Brain pericyte (primary cell): ENCODE results near the gene SCARF1.

ENCODE experiments used
- DNase-seq: peaks from one replicate; pipeline ENCODE4 v3.0.0-alpha.2; 2012; ENCODE audit warnings: low read depth, low spot score

SCARF1 gene

GRCh38 chr17:1648963-1649843 lies 3.7 kb upstream of the SCARF1 start:
- DNase-seq, result peak; percentile 86

DNA sequence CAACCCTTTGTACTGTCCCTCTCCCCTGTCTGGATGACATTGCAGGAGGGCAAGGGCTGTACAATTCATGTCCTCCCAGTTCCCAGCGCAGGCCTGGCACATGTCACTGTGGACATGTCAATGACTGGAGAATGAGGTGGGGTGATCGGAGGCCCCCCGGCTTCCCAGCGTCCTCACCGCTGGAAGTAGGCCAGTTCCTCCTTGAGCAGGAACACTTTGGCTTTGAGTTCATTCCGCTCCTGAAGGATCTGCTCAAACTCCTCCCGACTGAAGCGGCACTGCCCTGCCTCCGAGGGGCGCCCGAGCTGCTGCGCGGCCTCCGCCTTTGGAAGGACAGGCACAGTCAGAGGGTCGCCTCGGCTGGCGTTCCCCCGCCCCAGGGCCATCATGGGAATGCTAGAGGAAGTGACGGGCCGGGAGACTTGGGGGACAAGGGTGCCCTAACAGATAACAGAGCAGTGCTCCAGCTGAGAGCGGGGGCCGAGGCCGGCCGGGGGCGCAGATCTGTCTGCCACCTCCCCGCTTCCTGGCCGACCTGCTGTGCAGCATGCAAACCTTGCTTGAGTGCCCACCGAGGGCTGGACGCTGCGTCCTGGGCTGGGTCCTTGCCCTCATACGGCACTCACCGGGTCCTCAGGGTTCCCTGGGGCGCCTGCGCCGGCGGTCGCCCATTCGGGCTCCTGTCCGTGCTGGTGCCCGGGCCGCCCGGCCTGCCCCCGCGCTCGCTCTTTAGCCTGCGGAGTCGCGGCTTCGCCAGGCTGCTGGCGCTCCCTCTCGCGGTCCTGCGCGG lies 2.8 kb upstream of the SCARF1 start:
- no peak for DNase-seq

GRCh38 chr17:1647802-1648171 lies 2.3 kb upstream of the SCARF1 start:
- DNase-seq, result no peak

DNA sequence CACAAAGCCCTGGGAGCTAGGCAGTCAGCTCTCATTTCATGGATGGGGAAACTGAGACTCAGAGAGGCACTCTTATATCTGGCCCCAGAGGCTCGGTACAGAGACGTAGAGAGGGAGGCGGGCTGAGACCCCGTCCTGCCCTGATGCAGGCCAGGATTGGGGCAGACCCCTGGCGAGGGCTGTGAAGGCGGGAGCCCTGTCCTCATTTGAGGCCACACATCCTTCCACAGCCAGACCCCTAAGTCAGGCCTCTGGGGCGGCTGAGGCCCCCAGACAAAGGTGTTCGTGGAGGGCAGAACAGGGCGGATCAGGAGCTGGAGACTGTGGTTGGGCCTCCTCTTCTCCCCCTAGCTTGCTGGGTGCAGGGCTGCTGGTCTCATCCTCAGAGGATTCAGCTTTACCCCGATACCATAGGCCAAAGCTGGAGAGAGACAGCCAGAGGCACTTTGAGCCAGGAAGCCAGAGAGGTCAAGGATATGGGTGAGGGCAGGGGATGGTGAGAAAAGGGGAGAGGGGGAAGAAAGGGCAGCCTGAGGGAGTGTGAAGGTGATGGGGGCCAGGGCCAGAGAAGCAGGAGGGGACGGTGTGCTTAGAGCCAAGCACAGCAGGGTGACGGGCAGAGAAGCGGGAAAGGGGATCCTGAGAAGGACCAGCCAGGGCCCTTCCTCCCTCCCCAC lies 805 bp upstream of the SCARF1 start:
- DNase-seq, result no peak

GRCh38 chr17:1644493-1645206 lies 882 bp downstream of the SCARF1 start:
- no peak for DNase-seq

DNA sequence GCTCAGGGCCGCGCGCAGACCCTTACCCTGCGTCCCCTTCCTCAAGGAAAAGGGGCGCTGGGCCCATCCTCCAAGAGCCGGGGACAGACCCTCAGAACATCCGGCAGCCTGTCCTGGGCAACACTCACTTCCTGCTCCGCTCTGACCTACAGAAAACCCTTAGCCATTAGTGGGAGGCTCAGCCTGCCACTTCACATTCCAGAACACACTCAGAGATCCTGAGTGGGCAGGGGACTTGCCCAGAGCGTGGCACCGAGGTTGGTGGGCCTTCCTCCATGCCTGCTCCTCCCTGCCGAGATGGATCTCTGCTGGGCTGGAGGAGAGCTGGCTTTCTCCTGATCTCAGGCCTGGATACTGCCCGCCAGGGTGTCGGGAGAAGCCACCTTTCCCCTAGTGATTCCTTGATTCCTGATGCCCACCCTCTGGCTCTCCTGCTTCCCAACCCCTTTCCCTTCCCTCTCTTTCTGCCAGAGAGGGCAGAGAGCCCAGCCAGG lies 1.5 kb downstream of the SCARF1 start:
- DNase-seq, result no peak

DNA sequence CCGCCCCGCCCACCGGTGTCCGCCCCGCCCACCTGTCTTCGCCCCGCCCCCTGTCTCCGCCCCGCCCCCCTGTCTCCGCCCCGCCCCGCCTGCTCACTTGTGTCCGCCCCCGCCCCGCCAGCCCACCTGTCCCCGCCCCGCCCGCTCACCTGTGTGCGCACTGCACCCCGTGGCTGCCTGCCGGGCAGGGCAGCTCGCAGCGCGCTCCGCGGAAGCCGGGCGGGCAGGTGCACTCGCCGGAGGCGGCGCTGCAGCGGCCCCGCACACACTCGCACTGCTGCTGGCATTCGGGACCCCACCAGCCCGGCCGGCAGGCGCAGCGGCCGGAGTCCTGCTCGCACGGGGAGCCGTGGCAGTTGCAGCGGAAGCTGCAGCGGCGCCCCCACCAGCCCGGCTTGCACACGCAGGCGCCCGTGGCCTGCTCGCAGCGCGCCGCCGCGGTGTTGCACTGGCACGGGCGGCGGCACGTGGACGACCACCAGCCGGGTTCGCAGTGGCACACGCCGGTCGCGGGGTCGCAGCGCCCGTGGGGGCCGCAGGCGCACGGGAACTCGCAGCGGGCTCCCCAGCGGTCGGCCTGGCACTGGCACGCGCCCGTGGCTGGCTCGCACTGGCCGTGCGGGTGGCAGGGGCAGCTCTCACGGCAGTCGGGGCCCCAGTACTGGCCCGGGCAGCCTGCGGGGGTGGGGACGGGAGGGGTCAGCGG lies 2.1 kb downstream of the SCARF1 start:
- DNase-seq, result no peak

GRCh38 chr17:1641065-1641403 lies 4.5 kb downstream of the SCARF1 start:
- no peak for DNase-seq

DNA sequence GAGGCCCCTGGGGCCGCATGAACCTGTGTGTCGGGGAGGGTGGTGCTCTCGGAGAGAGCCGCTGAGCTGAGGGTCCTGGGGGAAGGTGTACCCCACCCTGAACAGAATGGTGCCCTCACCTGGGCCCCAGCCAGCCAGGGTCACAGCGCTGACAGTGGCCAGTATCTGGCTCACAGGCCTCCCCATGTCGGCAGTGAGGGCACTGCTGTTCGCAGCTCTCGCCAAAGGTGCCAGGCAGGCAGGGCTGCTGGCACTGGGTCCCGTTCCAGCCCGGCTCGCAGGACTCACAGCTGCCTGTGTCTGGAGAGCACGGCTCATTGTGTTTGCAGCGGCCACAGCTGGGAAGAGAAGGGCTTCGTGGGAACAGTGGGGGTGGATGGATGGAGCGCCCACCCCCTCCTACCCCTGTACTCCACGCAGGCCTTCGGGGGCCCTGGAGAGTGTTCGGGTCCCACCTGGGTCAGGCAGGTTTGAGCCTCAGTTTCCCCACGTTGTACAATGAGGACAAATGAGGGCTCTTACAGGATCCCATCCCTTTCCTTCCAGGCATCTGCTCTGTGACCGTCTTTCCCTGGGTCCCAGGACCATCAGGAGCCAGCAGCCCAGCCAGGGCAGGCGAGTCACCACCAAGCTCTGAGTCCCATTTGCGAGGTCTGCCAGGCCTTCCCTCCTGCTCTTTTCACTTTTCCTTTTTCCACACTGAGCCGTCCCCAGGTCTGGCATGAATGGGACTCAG lies 5.0 kb downstream of the SCARF1 start:
- DNase-seq, result no peak

DNA sequence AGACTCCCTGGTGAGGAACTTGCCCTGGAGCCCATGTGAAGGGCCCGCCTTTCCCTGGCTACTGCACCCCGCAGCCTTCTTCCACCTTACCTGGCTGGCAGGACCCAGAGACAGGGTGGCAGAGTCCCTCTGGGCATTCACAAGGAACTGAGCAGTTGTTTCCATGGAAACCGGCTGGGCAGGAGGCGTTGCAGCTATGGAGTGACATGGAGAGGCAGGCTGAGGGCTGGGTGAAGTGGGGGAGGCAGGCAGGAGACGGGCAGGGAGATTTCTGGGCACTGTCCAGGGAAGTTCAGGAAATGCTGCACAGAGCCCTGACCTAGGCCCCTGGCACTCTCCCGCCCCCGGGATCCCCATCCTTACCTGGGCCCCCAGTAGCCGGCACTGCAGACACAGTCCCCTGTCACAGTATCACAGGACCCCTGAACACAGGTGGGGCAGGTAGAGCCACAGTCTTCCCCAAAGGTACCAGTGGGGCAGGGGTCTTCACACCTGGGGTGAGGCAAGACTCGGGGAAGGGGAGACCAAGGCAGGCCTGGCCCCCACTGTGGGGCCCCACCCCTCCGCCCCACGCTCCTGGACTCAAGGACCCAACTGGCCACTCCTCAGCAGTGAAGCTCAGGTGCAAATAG lies 5.9 kb downstream of the SCARF1 start:
- DNase-seq, result no peak

DNA sequence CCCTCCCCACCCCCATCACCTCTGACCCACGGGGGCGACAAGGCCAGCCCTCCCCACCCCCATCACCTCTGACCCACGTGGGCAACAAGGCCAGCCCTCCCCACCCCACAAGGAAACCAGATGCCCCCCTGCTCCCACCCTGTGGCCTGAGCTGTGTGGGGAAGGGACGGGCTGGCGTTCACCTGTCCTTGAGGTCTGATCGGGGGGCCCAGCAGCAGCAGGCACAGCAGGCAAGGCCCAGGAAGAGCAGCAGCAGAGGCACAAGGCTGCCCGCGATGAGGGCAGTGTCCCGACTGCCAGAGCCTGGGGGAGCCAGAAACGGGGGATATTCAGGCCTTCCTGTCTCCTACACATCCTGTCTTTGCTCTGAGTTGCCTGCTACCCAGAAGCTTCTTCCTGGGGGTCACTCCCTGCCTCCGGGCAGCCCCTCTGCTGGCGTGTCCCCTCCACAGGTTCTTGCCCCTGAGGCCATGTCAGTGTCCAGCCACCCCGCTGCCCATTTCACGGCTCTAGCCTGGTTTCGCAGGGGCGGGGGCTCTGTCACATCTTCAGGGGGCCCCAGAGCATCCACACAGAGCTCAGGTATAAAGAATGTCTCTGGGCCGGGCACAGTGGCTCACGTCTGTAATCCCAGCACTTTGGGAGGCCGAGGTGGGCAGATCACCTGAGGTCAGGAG lies 6.8 kb downstream of the SCARF1 start:
- DNase-seq, result no peak

DNA sequence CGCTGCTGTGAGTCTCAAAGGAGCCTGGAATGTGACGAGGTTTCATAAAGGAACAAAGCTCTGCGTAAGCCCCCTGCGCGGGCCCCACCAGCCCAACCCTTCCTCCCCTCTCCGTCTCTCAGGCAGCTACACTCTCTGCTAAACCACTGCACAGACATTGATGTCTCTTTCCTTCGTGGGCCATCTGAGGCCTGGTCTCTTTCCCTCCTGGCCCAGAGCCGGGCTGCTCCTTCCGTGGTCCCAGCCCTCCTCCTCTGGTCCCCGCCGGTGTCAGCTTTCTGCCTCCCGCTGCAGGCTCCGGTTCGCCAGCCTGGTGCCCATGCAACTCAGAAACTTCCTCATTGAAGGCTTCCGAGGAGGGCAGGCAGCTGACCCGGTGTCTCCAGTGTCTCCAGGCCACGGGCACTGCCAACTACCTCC lies 7.4 kb downstream of the SCARF1 start:
- DNase-seq, result no peak

DNA sequence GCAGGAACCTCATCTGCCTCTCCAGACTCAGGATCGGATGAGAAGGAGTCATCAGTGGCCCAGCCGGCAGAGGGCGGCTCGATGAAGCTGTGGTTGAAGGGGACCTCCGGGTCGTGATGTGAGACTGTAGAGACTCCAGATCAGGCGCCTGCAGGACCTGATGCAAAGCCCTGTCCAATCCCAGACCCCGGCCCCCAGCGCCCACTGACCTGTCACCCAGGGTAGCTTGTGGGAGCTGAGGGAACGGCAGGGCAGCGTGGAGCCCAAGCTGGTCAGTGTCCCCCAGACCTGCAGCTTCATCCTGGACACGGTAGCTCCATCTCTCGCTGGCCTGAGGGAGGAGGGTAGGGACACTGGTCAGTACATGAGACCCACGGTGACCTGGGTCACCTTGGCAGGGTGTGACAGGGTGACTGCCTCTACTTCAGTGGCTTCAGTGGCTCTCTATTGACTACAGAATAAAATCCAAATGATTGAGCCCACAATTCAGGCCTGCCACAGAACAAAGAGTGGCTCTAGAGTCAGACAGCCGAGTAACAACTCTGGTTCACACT lies 8.7 kb downstream of the SCARF1 start:
- DNase-seq, result no peak

DNA sequence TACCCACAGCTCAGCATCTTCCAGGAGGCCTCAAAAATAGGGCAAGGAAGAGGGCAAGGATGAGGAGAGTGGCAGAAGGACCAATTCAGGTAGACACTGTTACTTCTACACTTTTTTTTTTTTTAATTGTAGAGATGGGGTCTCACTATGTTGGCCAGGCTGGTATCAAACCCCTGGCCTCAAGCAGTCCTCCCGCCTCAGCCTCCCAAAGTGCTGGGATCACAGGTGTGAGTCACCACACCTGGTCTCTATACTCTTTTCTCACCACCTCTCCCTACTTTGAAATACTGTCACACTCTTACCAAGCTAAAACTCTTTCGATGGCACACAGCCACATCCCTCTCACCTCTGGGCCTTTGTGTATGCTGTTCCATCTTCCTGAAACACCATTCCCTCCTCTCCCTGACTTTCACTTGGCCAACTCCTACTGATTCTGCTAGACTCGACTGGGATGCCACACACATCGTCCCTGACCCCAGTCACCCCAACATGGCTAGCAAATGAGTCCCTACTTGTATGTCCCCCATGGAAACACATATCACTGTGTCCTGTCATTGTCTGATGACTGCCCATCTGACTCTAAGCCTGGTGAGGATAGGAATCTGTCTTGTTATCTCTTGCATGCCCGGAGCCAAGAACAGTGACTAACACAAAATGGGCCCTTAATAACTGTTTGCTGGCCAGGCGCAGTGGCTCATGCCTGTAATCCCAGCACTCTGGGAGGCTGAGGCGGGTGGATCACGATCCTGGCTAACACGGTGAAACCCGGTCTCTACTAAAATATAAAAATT lies 9.7 kb downstream of the SCARF1 start:
- no peak for DNase-seq

GRCh38 chr17:1634841-1635650 lies 10.5 kb downstream of the SCARF1 start:
- no peak for DNase-seq

DNA sequence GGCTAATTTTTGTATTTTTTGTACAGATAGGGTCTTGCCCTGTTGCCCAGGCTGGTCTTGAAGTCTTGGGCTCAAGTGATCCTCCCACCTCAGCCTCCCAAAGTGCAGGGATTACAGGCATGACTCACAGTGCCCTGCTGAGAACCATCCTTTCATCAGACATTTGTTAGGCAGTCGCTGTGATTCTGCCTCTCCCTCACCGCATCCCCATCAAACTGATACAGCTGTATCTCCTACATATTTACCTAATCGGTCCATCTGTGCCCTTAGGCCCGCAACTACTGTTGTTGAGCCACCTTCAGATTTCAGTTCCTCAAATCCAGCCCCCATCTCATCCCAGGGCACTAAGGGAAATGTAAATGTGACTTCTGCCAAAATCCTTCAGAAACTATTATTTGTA lies 14.9 kb downstream of the SCARF1 start:
- DNase-seq, result no peak
